HL-60 (cell line): ENCODE measurements around the gene CNTN3.

ENCODE experiments used
- DNase-seq, 2 experiments: peaks; one replicate each; pipeline ENCODE4 v3.0.0-alpha.2; 2010 to 2020; ENCODE audit warnings: low read depth in 1 of 2, low spot score in 1 of 2
- H3K27ac ChIP-seq: fragments of 250-450 bp; sonication (Bioruptor Pico); replicated peaks from 2 replicates; pipeline ENCODE4 v1.5.1; 2020; ENCODE audit warnings: mild to moderate bottlenecking, moderate library complexity
- H3K27me3 ChIP-seq: fragments of 250-450 bp; sonication (Bioruptor Pico); 2 replicates; pipeline ENCODE4 v1.5.1; 2021; ENCODE audit warnings: mild to moderate bottlenecking, moderate library complexity; ENCODE audit not compliant: insufficient read depth, poor library complexity, severe bottlenecking
- H3K4me3 ChIP-seq: replicated peaks from 2 replicates; pipeline ENCODE4 v1.5.1; 2011; ENCODE audit warnings: mild to moderate bottlenecking, control low read depth, low read length; ENCODE audit not compliant: insufficient read depth
- GABPA ChIP-seq: IDR thresholded peaks from 2 replicates; pipeline ENCODE4 v1.6.1; 2012; ENCODE audit warnings: low read depth
- POLR2AphosphoS5 ChIP-seq: IDR thresholded peaks from 2 replicates; pipeline ENCODE4 v1.6.1; 2012; ENCODE audit warnings: low read depth
- SPI1 ChIP-seq: IDR thresholded peaks from 2 replicates; pipeline ENCODE4 v1.6.1; 2012; ENCODE audit warnings: low read depth, mild to moderate bottlenecking, borderline replicate concordance
- TF ChIP-seq, protein P1 (sequence below): IDR thresholded peaks from 2 replicates; pipeline ENCODE4 v1.6.1; 2012; ENCODE audit warnings: low read depth; ENCODE audit not compliant: insufficient replicate concordance
- TF ChIP-seq, protein P2 (sequence below): IDR thresholded peaks from one replicate; pipeline ENCODE4 v1.5.1; 2011; ENCODE audit warnings: low read length, control low read depth, inconsistent platforms; ENCODE audit not compliant: insufficient read depth

The CNTN3 gene

DNA sequence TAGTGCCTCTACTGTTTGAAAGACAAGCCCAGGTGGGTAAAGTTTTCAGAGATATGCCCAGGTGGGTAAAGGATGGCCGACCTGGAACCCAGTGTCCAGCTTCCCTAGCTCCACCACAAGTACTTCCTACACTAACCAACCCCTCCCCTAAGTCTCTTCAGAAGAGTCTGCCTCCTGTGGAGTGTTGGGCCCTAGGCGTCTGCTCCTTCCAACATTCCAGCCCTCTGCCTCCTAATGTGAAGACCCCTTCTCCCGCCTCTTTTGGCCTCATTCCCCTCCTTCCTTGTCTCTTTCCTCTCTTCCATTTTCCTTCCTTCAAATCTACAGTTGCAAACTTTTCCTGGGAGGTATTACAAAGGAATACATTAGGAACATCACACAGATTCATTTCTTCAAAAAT, 38.6 kb downstream of the CNTN3 start:
- TF ChIP-seq POLR2AphosphoS5 (no peak), GABPA (no peak)
- no peak overlapping the region for H3K27ac ChIP-seq
- DNase-seq, result no peak
- H3K27me3 ChIP-seq, result no peaks in the 10 kb centered on the region
- H3K4me3 ChIP-seq, result no peak overlapping the region

DNA sequence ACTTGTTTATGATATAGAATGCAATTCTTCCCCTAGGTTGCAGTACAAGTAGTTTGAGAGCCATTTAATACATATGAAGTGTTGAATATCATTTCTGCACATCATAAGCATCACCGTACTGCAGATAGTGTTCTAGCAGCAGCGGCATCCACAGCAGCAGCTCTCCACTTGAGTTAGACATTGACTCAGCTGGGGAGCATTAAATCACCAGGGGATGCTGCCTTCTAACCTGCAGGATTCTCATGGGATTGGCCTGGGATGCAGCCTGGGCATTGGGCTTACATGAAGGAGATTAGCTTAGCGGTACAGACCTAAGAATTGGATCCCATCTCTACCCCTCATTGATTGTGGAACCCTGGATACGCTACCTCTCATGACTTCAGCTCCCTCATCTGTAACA, 43.3 kb downstream of the CNTN3 start:
- TF ChIP-seq POLR2AphosphoS5 (no peak), GABPA (no peak), SPI1 (no peak)
- TF ChIP-seq, protein P1, sequence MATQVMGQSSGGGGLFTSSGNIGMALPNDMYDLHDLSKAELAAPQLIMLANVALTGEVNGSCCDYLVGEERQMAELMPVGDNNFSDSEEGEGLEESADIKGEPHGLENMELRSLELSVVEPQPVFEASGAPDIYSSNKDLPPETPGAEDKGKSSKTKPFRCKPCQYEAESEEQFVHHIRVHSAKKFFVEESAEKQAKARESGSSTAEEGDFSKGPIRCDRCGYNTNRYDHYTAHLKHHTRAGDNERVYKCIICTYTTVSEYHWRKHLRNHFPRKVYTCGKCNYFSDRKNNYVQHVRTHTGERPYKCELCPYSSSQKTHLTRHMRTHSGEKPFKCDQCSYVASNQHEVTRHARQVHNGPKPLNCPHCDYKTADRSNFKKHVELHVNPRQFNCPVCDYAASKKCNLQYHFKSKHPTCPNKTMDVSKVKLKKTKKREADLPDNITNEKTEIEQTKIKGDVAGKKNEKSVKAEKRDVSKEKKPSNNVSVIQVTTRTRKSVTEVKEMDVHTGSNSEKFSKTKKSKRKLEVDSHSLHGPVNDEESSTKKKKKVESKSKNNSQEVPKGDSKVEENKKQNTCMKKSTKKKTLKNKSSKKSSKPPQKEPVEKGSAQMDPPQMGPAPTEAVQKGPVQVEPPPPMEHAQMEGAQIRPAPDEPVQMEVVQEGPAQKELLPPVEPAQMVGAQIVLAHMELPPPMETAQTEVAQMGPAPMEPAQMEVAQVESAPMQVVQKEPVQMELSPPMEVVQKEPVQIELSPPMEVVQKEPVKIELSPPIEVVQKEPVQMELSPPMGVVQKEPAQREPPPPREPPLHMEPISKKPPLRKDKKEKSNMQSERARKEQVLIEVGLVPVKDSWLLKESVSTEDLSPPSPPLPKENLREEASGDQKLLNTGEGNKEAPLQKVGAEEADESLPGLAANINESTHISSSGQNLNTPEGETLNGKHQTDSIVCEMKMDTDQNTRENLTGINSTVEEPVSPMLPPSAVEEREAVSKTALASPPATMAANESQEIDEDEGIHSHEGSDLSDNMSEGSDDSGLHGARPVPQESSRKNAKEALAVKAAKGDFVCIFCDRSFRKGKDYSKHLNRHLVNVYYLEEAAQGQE, result no peak
- TF ChIP-seq, protein P2, sequence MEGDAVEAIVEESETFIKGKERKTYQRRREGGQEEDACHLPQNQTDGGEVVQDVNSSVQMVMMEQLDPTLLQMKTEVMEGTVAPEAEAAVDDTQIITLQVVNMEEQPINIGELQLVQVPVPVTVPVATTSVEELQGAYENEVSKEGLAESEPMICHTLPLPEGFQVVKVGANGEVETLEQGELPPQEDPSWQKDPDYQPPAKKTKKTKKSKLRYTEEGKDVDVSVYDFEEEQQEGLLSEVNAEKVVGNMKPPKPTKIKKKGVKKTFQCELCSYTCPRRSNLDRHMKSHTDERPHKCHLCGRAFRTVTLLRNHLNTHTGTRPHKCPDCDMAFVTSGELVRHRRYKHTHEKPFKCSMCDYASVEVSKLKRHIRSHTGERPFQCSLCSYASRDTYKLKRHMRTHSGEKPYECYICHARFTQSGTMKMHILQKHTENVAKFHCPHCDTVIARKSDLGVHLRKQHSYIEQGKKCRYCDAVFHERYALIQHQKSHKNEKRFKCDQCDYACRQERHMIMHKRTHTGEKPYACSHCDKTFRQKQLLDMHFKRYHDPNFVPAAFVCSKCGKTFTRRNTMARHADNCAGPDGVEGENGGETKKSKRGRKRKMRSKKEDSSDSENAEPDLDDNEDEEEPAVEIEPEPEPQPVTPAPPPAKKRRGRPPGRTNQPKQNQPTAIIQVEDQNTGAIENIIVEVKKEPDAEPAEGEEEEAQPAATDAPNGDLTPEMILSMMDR, result no peak
- no peak for DNase-seq
- Histone ChIP-seq H3K27ac (no peak overlapping the region), H3K27me3 (no peaks in the 10 kb centered on the region), H3K4me3 (no peak overlapping the region)
